Fibroblast of mammary gland (primary cell): ENCODE data around the gene ANKRD52.

Experiments used
- DNase-seq: peaks from one replicate; pipeline ENCODE4 v3.0.0-alpha.2; 2010; ENCODE audit warnings: low read depth
- H3K4me3 ChIP-seq: 2 replicates; pipeline ENCODE4 v1.5.1; 2011; ENCODE audit warnings: low read depth, mild to moderate bottlenecking, low read length, moderate library complexity; ENCODE audit not compliant: control insufficient read depth
- CTCF ChIP-seq: conservative IDR thresholded peaks from 2 replicates; pipeline ENCODE4 v1.5.1; 2011; ENCODE audit warnings: low read depth, low read length, inconsistent platforms; ENCODE audit not compliant: control insufficient read depth, insufficient read depth

The ANKRD52 gene

DNA sequence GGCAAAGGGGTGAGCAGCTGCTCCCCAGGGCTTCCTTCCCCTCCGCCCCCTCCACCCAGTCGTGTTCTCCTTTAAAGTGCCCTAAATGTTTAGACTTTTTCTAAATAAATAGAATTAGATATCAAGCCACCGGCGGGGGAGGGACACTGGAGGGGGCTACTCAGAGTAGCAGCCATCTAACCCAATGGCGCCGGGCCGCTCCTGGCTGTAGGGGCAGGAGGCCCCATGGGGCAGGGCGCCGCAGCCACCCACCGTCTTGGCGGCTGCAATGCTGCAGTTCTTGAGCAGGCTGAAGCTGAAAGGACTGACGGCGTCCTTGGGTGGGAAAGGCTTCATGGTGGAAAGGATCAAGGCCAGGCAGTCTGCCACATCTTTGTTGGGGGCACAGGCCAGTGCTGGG is 15.2 kb downstream of the ANKRD52 start:
- no peak overlapping the region for H3K4me3 ChIP-seq
- no peak for DNase-seq
- no peak for TF ChIP-seq CTCF

- no peak for DNase-seq
- no peak for TF ChIP-seq CTCF
- H3K4me3 ChIP-seq: no peak overlapping the region
These were observed 16.5 kb downstream of the ANKRD52 start for GRCh38 chr12:56241424-56242303.

DNA sequence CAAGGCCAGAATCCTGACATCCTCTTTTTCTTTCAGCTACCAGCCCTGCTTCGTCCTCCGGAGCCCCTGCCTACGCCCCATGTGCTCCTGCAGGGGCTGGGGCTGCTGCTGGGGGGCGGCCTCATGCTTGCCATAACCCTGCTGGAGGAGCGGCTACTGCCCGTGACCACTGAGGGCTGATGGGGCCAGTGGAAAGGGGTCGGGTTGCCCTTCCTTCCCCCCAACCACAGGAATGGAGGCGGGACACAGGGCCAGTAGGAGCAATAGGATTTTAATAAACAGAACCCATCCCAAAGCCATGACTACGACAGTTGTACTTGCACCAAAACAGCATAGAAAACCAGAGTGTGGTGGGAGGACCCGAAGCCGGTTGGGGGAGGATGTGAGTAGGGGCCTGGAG is 20.6 kb downstream of the ANKRD52 start:
- no peak overlapping the region for H3K4me3 ChIP-seq
- DNase-seq: no peak
- TF ChIP-seq CTCF: no peak

GRCh38 chr12:56236985-56237384 is 21.2 kb downstream of the ANKRD52 start:
- no peak overlapping the region for H3K4me3 ChIP-seq
- no peak for DNase-seq
- TF ChIP-seq CTCF: no peak

DNA sequence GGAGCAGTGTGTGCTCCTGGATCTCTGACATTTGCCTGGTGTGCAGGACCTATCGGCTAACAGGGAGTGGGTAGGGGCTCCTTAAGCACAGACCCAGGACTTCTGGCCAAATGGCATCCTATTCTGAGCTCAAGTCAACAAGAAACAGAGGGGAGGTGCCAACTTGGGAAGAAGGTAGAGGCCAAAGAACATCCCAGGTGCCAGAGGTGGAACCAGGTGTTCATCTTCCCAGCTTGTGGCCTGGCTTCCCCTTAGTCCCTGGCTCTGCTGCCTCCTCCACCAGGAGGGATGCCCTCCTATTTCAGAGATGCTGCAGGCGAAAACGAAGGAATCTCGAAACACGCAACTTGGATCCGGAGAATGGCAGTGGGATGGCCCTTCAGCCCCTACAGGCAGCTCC is 22.1 kb downstream of the ANKRD52 start:
- no peak overlapping the region for H3K4me3 ChIP-seq
- DNase-seq: no peak
- no peak for TF ChIP-seq CTCF

GRCh38 chr12:56234746-56235436 is 23.3 kb downstream of the ANKRD52 start:
- no peak for TF ChIP-seq CTCF
- no peak overlapping the region for H3K4me3 ChIP-seq
- DNase-seq: no peak

DNA sequence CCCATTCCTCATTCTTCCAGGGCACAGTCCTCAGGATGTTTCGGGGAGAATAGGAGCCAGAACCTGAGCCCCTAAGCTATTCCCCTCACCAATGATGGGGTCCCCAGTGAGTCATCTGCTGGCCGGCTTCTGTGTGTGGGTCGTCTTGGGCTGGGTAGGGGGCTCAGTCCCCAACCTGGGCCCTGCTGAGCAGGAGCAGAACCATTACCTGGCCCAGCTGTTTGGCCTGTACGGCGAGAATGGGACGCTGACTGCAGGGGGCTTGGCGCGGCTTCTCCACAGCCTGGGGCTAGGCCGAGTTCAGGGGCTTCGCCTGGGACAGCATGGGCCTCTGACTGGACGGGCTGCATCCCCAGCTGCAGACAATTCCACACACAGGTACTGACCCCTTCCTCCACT is 27.0 kb downstream of the ANKRD52 start:
- DNase-seq: no peak
- no peak for TF ChIP-seq CTCF
- H3K4me3 ChIP-seq: no peak overlapping the region
